Fibroblast of skin of right quadriceps (primary cell): ENCODE measurements around the gene ULK4.
A peak's percentile ranks its signal among the peaks of the same experiment; 100 is the strongest.

ENCODE experiments used
- DNase-seq: peaks from one replicate; pipeline ENCODE4 v3.0.0-alpha.2; 2013

ULK4 gene

DNA sequence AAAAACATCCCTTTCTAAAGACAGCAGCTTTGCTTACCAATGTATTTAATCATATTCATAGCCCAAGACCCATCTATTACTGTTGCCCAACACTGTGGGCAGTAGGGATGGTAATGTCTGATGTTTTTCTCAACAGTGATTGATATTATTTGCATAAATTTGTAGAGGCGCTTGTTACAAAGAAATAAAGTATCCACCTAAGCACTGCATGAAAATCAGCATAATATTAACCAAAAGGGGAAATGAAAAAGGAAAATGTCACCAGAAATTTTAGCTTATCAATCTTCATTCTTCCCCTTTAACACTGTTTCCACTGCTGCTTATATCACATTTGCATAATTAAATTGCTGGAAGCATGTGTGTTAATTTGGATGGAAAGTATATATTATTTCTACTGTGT is 622.1 kb downstream of the ULK4 start:
- DNase-seq = no peak

DNA sequence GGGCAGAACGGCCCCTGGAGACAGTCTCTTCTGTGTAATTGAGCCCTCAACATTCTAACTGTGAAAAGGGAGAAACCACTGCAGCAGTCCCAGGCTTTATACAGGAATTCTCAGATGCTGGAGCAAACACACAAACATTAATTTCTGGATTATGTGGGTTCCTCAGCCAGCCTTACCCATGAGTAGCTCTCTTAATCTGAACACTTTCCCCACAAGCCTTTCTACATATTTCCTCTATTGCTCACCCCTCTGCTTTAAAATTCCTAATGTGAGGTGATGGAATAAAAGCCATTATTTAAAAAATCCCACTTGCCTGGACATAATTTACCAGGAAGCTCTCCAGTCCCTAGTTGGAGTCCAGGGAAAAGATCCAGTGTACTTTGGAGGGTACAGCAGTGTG is 623.6 kb downstream of the ULK4 start:
- peak; percentile 56 for DNase-seq

DNA sequence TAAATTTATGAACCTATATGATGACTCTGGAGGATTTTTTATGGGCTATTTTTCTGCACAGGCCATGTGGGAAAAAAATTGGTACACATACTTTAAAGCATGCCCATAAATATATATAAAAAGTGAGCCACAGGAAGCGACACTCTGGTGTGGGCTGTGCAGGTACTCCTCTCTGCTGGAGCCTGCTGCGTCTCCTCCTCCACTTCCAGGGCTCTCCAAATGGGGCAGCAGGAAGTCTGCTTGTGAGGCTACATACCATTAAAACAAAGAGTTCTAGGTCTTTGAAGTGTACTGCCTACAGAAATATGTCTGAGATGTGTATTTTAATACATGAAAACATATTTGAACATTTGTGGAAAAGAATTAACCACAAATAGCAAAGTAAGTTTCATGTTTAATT is 627.5 kb downstream of the ULK4 start:
- no peak for DNase-seq

DNA sequence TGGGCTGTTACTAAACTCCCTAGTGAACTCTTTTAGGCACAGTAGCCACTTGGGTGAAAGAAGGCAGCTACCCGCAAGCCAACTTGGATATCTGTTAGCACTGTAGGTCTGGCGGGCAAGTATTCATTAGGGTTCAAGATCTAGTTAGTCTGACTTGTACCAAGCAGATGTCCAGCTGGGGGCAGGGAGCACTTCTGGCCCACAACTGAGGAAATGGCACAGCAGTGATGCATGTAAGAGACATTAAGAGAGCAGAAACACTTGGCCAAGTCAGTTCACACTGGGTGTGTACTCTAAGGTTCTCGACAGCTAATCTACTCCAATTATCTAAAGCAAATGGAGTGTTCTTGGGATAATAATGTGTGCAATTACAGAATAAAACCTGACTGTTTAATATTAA is 630.9 kb downstream of the ULK4 start:
- no peak for DNase-seq

DNA sequence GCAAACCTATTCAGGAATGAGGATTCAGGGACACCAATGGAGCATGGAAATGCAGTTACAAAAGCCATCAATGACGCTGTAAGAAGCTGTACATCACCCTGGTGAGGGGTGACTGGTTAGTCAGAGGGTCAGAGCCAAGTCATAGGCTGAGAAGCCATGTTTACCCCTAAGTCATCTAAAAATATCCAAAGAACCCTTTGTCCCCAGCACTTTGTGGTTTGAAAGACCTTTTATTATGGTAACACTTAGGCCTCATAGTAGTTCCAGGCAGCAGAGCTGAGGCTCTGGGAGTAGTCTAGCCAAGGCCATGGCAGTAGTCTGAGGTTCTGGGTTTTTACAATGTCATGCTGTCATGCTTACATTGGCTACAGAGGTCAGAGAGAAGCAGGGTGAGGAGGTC is 631.4 kb downstream of the ULK4 start:
- peak; percentile 26 for DNase-seq

DNA sequence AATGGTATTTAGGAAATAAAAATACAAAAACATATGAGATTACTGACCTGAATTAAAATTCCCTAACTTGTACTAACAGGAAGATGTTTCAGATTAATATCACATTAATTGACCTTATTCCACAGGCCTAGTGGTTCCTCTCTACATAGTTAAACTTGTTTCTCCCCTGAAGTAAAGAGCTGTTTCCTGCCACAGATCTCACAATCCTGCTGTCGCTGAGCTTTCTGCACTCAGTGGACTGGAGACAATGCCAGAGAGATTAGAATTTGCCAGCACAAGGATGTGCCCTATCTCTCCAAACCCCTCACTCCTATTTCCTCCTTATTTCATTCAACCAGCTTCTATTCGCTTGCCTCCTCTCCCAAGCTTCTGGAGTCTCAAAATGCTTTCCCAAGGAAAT is 632.0 kb downstream of the ULK4 start:
- DNase-seq = no peak

DNA sequence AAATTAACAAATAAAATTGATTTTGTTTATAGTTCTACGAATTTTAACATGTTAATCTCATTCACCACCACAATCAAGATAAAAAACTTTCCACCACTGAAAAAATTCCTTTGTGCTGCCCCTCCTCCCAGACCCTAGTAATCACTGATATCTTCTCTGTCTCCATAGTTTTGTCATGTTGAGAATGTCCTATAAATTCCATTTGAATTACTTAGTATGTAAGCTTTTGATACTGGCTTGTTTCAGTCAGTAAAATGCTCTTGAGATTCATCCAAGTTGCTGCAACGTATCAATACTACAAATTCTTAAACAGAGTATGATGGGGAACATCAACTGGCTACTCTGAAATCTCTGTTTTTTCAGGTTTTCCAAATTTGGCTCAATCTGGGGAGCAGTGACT is 633.0 kb downstream of the ULK4 start:
- peak; percentile 64 for DNase-seq

DNA sequence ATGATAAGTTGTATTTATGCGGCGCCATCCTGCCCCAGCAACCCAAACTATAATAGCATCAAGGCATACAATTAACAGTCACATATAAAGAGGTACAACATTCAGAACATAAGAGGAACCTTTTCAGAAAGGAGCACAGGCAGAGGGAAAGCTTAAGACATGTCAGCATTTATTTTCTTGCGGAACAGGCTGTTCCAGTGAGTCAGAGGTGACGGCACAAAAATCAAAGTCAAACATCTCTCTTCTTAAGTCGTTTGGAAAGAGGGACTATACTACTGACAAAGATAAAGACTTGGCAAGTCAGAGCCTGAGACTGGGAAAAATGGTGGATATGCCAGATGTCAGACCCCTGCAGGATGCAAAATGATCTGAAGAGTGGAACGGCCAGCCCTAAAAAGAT is 634.2 kb downstream of the ULK4 start:
- no peak for DNase-seq

DNA sequence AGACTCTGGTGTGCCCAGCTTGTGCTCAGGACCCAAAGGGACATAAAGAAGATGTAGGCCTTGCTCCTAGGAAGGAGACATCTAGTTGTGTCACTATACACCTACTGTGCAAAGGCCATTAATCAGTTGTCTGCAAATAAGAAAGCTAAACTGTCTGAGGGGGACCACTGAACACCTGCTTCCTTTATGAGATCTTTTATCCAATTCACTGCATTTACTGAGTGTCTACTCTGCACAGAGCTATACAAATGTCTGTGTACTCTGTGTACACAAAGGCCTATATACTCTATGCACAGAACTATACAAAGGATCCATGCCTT is 637.8 kb downstream of the ULK4 start:
- DNase-seq = no peak

DNA sequence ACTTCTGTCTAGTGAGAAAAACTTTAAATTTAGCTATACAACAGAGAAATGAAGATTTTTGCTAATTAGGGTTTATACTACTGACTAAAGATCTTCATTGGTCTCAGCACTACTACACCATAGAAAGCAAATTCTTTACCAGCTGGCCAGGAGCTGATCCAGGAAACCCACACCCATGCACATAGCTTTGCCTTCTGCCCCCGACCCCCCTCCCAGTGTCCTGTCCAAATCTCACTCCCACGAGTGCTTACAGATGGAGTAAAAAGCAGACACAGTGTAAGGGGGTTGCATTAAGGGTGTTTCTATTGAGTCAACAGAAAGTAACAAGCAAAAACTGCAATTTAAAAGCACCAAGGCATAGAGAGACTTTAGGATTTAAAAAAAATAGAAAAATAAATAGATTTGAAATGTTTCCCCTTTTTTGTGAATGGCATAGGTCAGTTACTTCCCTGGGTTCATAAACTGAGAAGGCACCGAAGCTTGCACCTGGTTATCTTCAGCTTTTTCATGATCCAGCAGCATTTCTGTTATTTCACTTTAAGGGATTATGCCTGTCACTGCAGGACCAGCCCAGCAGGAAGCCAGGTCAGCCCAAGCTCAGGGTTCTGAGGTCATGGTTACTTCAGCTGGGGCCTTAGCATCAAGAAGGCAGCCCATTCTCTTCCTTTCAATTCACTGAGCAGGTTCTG is 638.3 kb downstream of the ULK4 start:
- no peak for DNase-seq

DNA sequence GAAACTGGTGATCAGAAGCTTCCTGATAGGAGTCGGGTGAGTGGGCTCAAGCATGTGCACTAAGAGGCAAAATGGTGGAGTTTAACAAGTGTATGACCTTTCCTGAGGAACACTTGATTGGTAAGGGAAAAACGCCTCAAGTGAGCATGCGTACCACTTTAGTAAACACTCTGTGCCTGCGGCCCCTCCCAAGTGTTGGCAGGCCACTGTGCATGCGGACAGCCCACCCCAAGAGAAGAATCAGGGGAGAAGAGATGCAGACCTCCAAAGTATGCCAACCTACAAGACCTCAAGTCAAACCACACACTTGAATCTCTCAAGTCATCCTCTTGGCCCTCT is 640.3 kb downstream of the ULK4 start:
- no peak for DNase-seq

DNA sequence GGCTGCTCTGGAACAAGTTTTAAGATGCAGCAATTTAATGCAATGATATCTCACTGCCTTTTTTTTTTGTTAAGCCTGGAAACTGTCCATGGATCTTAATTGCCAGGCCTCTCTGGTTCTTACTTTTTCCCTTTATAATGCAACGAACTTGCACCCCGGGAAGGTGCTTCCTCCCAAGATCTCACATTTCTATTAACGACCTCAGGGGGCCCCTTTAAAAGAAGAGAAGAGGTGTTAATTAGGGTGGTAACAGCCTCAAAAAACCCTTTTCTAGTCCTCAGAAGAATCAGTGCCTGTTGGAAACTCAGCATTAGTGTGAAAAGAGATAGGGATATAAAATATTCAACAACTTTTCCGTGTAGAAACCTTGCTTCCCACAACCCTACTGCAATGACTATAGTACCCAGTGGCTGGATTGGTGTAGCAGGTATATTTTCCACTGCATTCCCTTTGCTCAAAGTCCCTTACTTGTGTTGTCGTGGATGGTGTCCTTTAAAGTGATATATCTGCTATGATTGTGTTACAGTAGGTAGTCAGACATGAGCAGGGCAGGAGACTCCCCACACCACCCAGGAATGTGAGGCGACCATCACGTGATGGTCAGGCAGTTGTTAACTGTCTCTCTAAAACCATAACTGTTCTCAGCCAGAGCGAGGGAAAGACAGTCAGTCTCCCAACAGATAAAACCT is 640.8 kb downstream of the ULK4 start:
- no peak for DNase-seq

DNA sequence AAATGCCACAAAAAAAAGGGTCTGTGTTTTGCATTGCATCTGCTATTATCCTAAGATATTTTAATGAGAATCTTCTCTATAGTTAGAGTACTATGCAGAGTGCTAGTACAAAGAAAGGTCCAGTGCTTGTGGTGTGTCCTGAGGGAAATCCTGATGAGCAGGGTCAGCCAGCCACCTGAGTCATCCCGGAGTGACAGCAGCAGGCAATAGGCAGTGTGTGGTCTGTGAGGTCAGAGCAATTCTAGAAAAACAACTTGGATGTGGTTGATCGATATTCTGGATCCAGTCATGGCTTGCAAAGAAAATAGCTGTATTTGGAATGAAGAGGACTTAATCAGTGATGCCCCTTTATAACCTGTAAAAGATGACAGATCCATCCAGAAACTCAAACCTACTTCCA is 643.4 kb downstream of the ULK4 start:
- DNase-seq = peak; percentile 7

DNA sequence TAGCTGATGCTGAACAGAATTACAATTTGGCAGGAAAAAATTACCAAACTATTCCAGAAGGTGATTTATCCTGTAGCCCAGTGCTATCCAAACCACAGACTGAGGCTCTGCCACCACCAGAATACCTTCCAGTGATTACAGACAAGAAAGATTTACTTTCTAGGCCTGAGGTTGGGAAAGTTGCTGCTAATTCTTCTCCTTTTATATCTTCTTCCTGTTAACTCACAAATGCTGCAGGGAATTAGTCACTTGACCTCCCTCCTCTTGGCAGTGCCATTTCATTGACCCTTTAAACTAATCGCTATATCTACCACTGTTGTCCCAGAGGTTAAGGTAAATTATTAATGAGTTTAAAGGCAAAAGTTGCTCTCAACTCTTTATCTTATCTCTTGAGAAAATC is 644.2 kb downstream of the ULK4 start:
- peak; percentile 70 for DNase-seq

DNA sequence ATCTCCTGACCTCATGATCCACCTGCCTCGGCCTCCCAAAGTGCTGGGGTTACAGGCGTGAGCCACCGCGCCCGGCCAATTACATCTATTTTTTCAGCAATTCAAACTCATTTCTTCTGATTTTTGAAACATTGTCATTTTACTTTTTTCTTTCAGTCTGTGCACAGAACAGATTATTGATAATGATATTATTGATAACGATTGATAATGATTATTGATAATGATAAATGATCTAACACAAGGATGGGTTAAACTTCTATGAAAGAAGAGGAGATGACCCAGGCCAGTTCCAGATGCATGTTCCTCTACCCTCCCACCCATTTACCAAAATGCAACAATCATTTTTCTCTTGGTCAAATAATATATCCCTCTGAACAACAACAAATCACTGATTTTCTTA is 644.6 kb downstream of the ULK4 start:
- DNase-seq = no peak

DNA sequence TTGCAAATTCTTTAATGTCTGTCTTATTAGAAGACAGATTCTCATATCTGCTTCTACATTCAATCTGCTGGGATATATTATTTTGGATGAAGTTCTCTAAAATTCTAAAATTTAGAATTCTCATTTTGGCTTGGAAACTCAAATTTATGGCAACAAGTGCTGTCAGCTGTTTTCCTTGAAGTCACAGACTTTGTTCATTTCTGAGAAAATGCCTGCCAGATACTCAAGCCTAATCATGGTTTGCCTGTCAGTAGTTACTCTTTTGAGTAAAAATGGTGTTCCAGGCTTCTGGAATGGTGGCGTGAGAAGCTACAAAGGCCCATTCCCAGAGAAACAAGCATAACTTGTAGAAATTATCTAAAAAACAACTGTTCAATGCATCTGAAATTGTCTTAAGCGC is 646.8 kb downstream of the ULK4 start:
- no peak for DNase-seq

DNA sequence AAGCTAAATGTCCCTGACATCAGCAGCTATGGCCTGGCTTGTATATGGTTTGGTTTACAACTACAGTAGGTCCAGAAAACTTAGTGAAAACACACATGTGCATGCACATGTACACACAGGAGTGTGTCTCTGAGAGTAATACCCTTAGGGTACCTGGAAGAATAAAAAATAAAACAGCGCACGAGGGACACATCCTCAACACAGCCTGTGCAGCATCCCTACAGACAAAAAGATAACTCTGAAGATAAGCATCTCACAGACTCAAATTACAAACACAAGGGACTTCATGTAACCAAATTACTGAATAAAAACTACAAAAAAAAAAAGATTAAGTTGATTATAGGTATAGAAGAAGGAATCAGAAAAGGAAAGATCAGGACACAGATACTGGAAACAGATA is 653.8 kb downstream of the ULK4 start:
- DNase-seq = no peak

DNA sequence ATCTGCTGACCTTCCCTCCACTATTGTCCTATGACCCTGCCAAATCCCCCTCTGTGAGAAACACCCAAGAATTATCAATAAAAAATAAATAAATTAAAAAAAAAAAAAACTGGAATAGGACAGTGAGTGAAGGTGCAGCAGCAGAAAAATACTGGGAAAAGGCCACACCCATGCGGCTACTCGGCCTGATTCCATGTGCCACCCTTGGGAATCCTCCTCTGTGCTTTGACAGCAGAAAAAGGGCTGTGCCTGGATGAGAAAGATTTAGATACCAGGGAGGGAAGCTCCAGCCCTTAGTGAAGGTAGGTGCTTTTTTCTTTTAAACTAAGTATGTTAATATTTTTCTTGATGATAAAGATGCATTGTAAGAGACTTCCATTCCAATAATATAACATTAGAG is 654.8 kb downstream of the ULK4 start:
- DNase-seq = no peak

DNA sequence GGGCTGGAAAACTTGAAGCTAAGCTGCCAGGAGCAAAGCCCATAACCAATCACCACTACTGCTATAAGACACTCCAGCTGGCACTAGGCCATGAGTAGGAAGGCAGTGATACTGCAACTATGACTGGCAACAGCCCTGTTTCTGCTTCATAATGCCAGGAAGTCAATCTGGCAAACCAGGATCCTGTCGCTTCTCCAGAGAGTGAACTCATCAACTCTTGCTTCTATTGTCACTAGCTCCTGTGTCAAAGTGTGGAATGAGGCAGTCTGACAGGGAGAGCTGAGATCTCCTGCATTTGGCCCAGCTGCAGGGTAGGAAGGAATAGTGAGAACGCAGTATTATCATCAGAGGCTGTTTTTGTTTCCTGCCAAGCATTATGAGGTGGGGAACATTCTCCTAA is 657.3 kb downstream of the ULK4 start:
- peak; percentile 11 for DNase-seq

DNA sequence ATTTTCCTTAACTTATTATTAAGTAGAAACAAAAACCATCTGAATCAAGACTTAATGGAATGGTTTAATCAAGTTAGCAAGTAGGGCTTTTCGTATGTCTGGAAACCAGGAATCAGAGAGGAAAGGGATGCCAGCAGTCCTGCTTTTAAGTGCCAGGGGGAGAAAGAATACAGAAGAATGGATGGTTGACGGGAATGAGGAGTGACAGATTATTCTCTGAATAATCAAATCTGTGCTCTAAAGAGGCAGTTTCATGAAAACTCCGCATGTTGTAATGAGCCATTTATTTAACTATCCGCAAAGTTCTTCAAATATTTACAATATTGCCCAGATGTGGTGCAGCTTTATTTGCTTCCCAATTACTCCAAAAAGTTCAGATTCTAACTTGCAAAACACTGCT is 659.6 kb downstream of the ULK4 start:
- DNase-seq = no peak

DNA sequence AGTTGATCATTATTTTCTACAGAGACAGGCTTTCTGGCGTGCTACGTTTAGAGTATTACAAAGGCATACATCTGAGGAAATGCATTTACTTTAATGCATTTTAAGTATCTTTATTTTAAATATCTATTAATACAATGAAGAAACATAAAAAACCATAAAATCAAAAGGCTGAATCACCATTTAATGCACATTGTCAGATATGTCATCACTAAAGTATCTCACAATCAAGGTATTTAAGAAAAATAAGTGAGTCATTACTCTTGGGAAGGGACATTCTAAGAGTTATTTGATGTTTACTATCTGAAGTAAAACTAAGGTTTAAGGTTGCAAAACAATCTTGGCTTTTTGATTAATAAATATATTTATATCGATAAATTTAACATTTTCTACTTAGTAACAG is 660.4 kb downstream of the ULK4 start:
- peak; percentile 8 for DNase-seq

DNA sequence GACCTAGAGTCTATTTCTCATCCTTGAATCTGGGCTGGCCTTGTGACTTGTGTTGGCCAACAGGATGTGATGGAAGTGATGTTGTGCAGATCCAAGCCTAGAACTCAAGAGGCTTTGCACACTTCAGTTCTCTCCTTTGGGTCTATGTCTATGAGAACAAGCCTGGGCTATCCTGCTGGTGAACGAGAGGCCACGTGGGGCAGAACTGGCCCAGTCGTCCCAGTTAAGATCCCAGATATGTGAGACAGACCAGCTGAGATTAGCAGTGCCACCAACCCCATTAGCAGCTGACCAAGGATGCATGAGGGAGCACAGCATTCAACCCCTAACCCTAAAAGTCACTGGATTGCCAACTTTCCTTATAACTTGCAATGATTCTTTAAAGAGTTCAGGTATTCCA is 662.9 kb downstream of the ULK4 start:
- DNase-seq = no peak

DNA sequence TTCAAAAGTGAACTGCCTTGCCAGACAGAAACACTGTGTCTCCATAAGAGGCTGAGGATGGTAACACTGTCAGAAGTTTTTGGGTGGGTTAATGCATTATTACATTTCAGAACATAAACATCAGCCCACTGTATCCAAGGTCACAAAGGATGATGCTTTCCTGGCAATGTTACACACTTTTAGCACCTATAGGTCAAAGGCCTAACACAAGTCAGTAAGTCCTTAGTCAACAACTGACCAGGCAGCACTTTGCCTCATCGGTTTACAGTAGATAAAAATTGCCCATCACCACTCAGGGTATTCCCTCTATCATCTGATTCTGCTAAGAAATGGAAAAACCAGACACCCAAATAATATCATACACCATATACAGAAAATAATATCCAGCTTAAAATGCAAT is 664.2 kb downstream of the ULK4 start:
- no peak for DNase-seq

DNA sequence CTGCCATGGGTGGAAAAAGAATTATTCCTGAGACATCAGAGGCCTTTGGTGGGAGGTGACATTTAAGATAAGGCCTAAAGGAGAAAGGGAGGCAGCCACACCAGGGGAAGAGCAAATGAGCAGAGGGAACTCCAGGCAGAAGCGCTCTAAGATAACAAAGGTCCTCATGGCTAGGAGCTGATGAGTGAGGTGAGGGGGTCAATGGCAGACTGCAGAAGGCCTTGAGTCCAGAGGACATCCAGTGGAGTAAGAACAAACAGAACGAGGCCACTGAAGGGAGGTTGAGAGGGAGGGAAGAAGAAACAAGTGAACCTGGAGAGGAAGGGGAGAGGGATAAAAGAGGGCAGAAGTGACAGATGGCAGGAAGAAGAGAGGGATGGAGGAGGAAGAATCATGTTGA is 665.3 kb downstream of the ULK4 start:
- DNase-seq = no peak

DNA sequence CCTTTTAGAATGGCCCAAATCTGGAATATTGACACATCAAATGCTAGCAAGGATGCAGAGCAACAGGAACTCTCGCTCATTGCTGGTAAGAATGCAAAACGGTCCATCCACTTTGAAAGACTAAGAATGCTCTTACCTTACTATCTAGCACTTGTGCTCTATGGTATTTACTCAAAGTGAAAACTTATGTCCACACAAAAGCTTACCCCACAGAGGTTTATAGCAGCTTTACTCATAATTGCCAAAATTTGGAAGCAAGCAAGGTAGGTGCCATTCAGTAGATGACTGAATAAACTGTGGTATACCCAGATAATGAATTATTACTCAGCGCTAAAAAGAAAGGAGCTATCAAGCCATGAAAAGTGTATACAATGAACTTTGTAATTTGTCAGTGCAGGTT is 666.2 kb downstream of the ULK4 start:
- DNase-seq = no peak
